Measurements from ENCODE around the gene IGF2BP1.

- TF ChIP-seq TCF12 (IDR thresholded peaks at IDR 0.05; ENCODE audit: low read depth, low read length) (no peak), RFX5 (IDR thresholded peaks at IDR 0.05; ENCODE audit: borderline replicate concordance, low read depth, low read length) (no peak), SUZ12 (IDR thresholded peaks at IDR 0.05; ENCODE audit: low read length) (no peak), CTCF (IDR thresholded peaks at IDR 0.05; ENCODE audit: control extremely low read depth in 1 of 3, insufficient read depth in 1 of 3, low read depth in 1 of 3, low read length in 3 of 3) (peak in 1 of 3 experiments; percentile 12; a peak in 1 of 4 replicates), EP300 (IDR thresholded peaks at IDR 0.05; ENCODE audit: borderline replicate concordance in 1 of 2, low read depth in 2 of 2, low read length in 2 of 2) (no peak), JUN (IDR thresholded peaks at IDR 0.05; ENCODE audit: low read depth, low read length) (no peak), SP1 (IDR thresholded peaks at IDR 0.05; ENCODE audit: low read depth, low read length) (no peak), MAX (IDR thresholded peaks at IDR 0.05) (no peak), MAFK (IDR thresholded peaks at IDR 0.05; ENCODE audit: low read depth, low read length) (no peak), NRF1 (IDR thresholded peaks at IDR 0.05; ENCODE audit: low read depth, low read length) (no peak), RAD21 (IDR thresholded peaks at IDR 0.05 in 1 of 2, conservative IDR thresholded peaks at IDR 0.05 in 1 of 2; ENCODE audit: low read depth in 2 of 2, low read length in 2 of 2) (no peak), POLR2A (IDR thresholded peaks at IDR 0.05; ENCODE audit: control extremely low read depth in 1 of 2, low read depth in 2 of 2, low read length in 2 of 2) (no peak), ATF3 (IDR thresholded peaks at IDR 0.05; ENCODE audit: insufficient read depth, low read depth, low read length) (no peak), POLR2AphosphoS5 (IDR thresholded peaks at IDR 0.05; ENCODE audit: low read depth, low read length) (no peak)
These were observed 1.6 kb downstream of the IGF2BP1 start for GRCh38 chr17:48998587-48999440.
